Endothelial cell of umbilical vein (primary cell): ENCODE results near the gene PTPN5. TPM values are rescaled to one million over a fixed set of nuclear protein-coding genes. Genes with fewer than 3 reads are reported as not detected.

Experiments used
- BruUV-seq: library from RNA; stranded (reverse); fragments of 400-500 nt; replicated peaks from 2 replicates; lab custom pipeline; 2021; lab: Mats Ljungman, UMichigan
- CTCF ChIA-PET: fragments of 300-600, 350-600 bp; sonication (Branson Sonifier 250); formaldehyde crosslinking; loops from one replicate; lab custom pipeline; 2021; ENCODE audit warnings: antibody characterized with exemption, inconsistent platforms; lab: Charles Lee
- POLR2A ChIA-PET: fragments of 300-600, 350-600 bp; sonication (Branson Sonifier 250); formaldehyde crosslinking; loops from one replicate; lab custom pipeline; 2021; ENCODE audit warnings: antibody characterized with exemption, inconsistent platforms; lab: Charles Lee
- DNase-seq: peaks from one replicate; pipeline ENCODE4 v3.0.0-alpha.2; 2011; ENCODE audit warnings: low read depth, low spot score
- FAIRE-seq: peaks from 2 replicates; lab custom pipeline; 2011; peaks lifted over from hg19 to GRCh38; lab: Jason Lieb, UNC
- H2AFZ ChIP-seq: 2 replicates; pipeline ENCODE4 v1.6.0; 2012; ENCODE audit warnings: low read depth, low read length, control low read depth, inconsistent platforms
- H3K27ac ChIP-seq: 2 replicates; pipeline ENCODE4 v1.5.1; 2011; ENCODE audit warnings: low read depth, mild to moderate bottlenecking, control low read depth, low read length, moderate library complexity; ENCODE audit not compliant: insufficient read depth
- H3K27me3 ChIP-seq, 2 experiments: 2 replicates each; pipeline versions ENCODE4 v1.6.0 to v1.6.1; 2011; ENCODE audit warnings: low read length in 2 of 2, mixed read lengths in 1 of 2; ENCODE audit not compliant: control insufficient read depth in 2 of 2, insufficient read depth in 2 of 2
- H3K36me3 ChIP-seq, 2 experiments: 2 replicates in 1 of 2; 3 replicates in 1 of 2; pipeline ENCODE4 v1.5.1; 2011; ENCODE audit warnings: low read length in 2 of 2, mild to moderate bottlenecking in 1 of 2, moderate library complexity in 1 of 2; ENCODE audit not compliant: control insufficient read depth in 2 of 2, insufficient read depth in 2 of 2; ENCODE audit errors: extremely low read depth in 1 of 2
- H3K4me1 ChIP-seq: 3 replicates; pipeline ENCODE4 v1.5.1; 2011; ENCODE audit warnings: mild to moderate bottlenecking, low read length; ENCODE audit not compliant: control insufficient read depth, insufficient read depth; ENCODE audit errors: extremely low read depth
- H3K4me2 ChIP-seq: 2 replicates; pipeline ENCODE4 v1.6.1; 2011; ENCODE audit warnings: low read length, control low read depth, mixed read lengths; ENCODE audit not compliant: insufficient read depth
- H3K4me3 ChIP-seq, 3 experiments: fragments of 200-600 bp in 1 of 3; sonication (generic), shearing (Covaris generic) in 1 of 3; replicated peaks in 1 of 3; 2 replicates each; pipeline ENCODE4 v1.5.1; 2011 to 2016; ENCODE audit warnings: control low read depth in 3 of 3, low read length in 3 of 3, mild to moderate bottlenecking in 2 of 3, inconsistent platforms in 1 of 3, low read depth in 1 of 3, moderate library complexity in 1 of 3; ENCODE audit not compliant: insufficient read depth in 1 of 3
- H3K79me2 ChIP-seq: 2 replicates; pipeline ENCODE4 v1.6.0; 2012; ENCODE audit warnings: low read length, inconsistent platforms; ENCODE audit not compliant: control insufficient read depth, insufficient read depth
- H3K9ac ChIP-seq: replicated peaks from 2 replicates; pipeline ENCODE3; 2011; ENCODE audit warnings: low read length, control low read depth; ENCODE audit not compliant: insufficient read depth; ENCODE audit errors: extremely low read depth
- H3K9me1 ChIP-seq: replicated peaks from 3 replicates; pipeline ENCODE4 v1.6.0; 2011; ENCODE audit warnings: mild to moderate bottlenecking, low read length; ENCODE audit not compliant: control insufficient read depth, insufficient read depth; ENCODE audit errors: extremely low read depth
- H3K9me3 ChIP-seq: replicated peaks from 2 replicates; pipeline ENCODE4 v1.5.1; 2012; ENCODE audit warnings: low read length, inconsistent platforms; ENCODE audit not compliant: control insufficient read depth, insufficient read depth
- H4K20me1 ChIP-seq: replicated peaks from 2 replicates; pipeline ENCODE3; 2011; ENCODE audit warnings: mild to moderate bottlenecking, low read length; ENCODE audit not compliant: control insufficient read depth, insufficient read depth; ENCODE audit errors: extremely low read depth
- CTCF ChIP-seq, 2 donors: IDR thresholded peaks; 1 replicate in 1 of 2; 2 replicates in 1 of 2; pipeline ENCODE4 v1.5.1; 2011; ENCODE audit warnings: low read length in 2 of 2, mild to moderate bottlenecking in 2 of 2, moderate library complexity in 2 of 2, control low read depth in 1 of 2, inconsistent platforms in 1 of 2, low read depth in 1 of 2; ENCODE audit not compliant: insufficient read depth in 1 of 2; ENCODE audit errors: extremely low read depth in 1 of 2
- FOS ChIP-seq: IDR thresholded peaks from 2 replicates; pipeline ENCODE4 v1.6.1; 2011; ENCODE audit warnings: mild to moderate bottlenecking, low read length, moderate library complexity, borderline replicate concordance; ENCODE audit not compliant: insufficient read depth
- JUN ChIP-seq: IDR thresholded peaks from 2 replicates; pipeline ENCODE4 v1.6.1; 2011; ENCODE audit warnings: borderline replicate concordance, low read depth; ENCODE audit not compliant: insufficient read length, insufficient read depth
- MYC ChIP-seq: IDR thresholded peaks from one replicate; pipeline ENCODE4 v1.6.1; 2011; ENCODE audit warnings: mild to moderate bottlenecking, low read depth, low read length
- POLR2A ChIP-seq: IDR thresholded peaks from 2 replicates; pipeline ENCODE4 v1.6.1; 2012; ENCODE audit warnings: low read depth, mild to moderate bottlenecking, control low read depth, low read length
- dilution Hi-C: fragments of 300-500 bp; cut with MboI; formaldehyde crosslinking; loops from one replicate; pipeline ENCODE4 v1.15.0; 2019; ENCODE audit warnings: low sequenced_read_pairs; ENCODE audit not compliant: extremely low pct_ligation_motif_present
- intact Hi-C: fragments of 100-400 bp; cut with micrococcal nuclease; formaldehyde crosslinking; loops from one replicate; pipeline ENCODE4 v1.10.0; 2022
- polyA plus RNA-seq, 4 experiments: library from polyadenylated mRNA; depleted of rRNA in 3 of 4; stranded (reverse) in 3 of 4; unstranded in 1 of 4; fragments of >200 nt; gene quantifications; 2 replicates each; pipeline versions ENCODE4 v1.2.1 to v1.2.3, GENCODE V29; 2011 to 2012; ENCODE audit warnings: missing spikeins in 1 of 4
- total RNA-seq: library from RNA; stranded (reverse); gene quantifications from 2 replicates; pipeline ENCODE4 v1.2.3, GENCODE V29; 2021
- TF ChIP-seq, protein P1 (sequence below): IDR thresholded peaks from 2 replicates; pipeline ENCODE4 v1.6.1; 2011; ENCODE audit not compliant: insufficient read depth, insufficient read length

Gene PTPN5
- total and polyA plus RNA-seq, 2 donors (not counting 3 experiments of a cell fraction or from before 2014, with no cell fraction given) = not detected

DNA sequence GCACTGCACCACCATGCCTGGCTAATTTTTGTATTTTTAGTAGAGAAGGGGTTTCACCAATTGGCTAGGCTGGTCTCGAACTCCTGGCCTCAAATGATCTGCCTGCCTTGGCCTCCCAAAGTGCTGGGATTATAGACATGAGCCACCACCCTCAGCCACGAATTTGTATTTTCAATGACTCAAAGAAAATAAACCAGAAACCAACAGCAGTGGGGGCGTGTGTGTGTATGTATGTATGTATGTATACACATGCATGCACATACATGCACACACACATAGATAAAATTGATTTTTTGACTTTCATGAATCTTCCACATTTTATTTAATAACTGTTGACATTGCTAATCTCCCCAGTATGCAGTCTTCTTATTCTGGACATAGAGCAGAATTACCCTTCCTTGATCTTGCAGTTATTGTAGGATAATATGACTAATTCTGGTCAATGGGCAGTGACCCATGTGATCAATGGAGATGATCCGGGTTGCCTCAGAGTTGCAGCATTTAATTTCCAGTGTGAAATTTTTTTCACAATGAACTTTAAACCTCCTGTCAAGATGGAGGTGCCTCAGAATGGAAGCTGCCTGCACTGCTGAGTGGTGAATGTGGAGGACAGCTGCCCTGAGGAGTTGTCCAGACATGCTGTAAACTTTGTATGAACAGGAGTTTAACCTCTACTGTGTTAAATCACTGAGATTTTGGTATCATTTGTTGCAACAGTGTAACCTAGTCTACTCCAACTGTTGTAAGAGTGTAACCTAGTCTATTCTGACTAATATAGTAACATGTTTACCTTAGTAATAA, 12.8 kb upstream of the PTPN5 start:
- no peak for FAIRE-seq
- POLR2A ChIA-PET = no interaction called here
- BruUV-seq = no TSS peak
- no peak overlapping the region for H2AFZ ChIP-seq
- no peak for DNase-seq
- intact Hi-C loops = loop anchor here (5.0 kb wide), 1 partner anchor 82 kb away; no protein-coding TSS in a partner anchor
- CTCF ChIA-PET = interaction anchor here (0.9 to 1.7 kb wide), 3 partner anchors 28 to 689 kb away, joined by 3 to 4 read pairs (median 4); no protein-coding TSS in a partner anchor
- no peak overlapping the region for H3K27ac ChIP-seq
- no peak overlapping the region for H3K4me3 ChIP-seq
- H3K4me1 ChIP-seq = no peaks in the 10 kb centered on the region
- H3K79me2 ChIP-seq = no peaks in the 10 kb centered on the region
- H3K4me2 ChIP-seq = no peak overlapping the region
- H3K9me3 ChIP-seq = no peaks in the 10 kb centered on the region
- TF ChIP-seq FOS = no peak
- TF ChIP-seq, protein P1, sequence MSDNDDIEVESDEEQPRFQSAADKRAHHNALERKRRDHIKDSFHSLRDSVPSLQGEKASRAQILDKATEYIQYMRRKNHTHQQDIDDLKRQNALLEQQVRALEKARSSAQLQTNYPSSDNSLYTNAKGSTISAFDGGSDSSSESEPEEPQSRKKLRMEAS = no peak
- no peak for TF ChIP-seq CTCF (IDR thresholded peaks at IDR 0.05; ENCODE audit: extremely low read depth in 1 of 2, insufficient read depth in 1 of 2, low read depth in 1 of 2, low read length in 2 of 2)
- no peak for TF ChIP-seq POLR2A
- TF ChIP-seq JUN = no peak
- TF ChIP-seq MYC = no peak
- dilution Hi-C loops = no loop called here
- no peaks in the 10 kb centered on the region for H3K9me1 ChIP-seq
- H4K20me1 ChIP-seq = no peaks in the 10 kb centered on the region
- no peaks in the 10 kb centered on the region for H3K36me3 ChIP-seq
- H3K9ac ChIP-seq = no peak overlapping the region
- peaks cover 8 to 13% of the 10 kb centered on the region in 2 experiments for H3K27me3 ChIP-seq
